ENCODE results near the gene PGM2L1. TPM values are rescaled to one million over a fixed set of nuclear protein-coding genes. Genes with fewer than 3 reads are reported as not detected.

Gene PGM2L1
- total RNA-seq, 3 donors from 2014 or later (not counting 1 experiment from before 2014, with no cell fraction given), result 4.4 to 8.0 (median 6.6) TPM

- Mint-ChIP-seq H3K36me3 (peaks cover 11% of the 10 kb centered on the region), H3K9me3 (peaks cover 5 to 10% of the 10 kb centered on the region in 2 donors), H3K4me1 (peaks cover 5 to 11% of the 10 kb centered on the region in 2 donors), H3K27me3 (ENCODE audit: low read depth in 2 of 2) (peaks cover 42 to 54% of the 10 kb centered on the region in 2 donors), H3K4me3 (no peak overlapping the region), H3K27ac (no peak overlapping the region)
- 91% methylated on average over 1 of the region's 1 CpG for WGBS (ENCODE audit: insufficient coverage)
- H3K36me3 ChIP-seq (ENCODE audit: control insufficient read depth, insufficient read depth, low read length), result no peaks in the 10 kb centered on the region
- H3K27ac ChIP-seq (ENCODE audit: low read length), result no peak overlapping the region
- peaks cover 18% of the 10 kb centered on the region for H3K27me3 ChIP-seq (ENCODE audit: control insufficient read depth, insufficient read depth, low read length)
- no peaks in the 10 kb centered on the region for H3K9me3 ChIP-seq (ENCODE audit: control insufficient read depth, insufficient read depth, low read length)
- ATAC-seq (no peak), DNase-seq (no peak)
- no peak overlapping the region for H3K4me3 ChIP-seq (ENCODE audit: low read length)
- intact Hi-C loops (cut with micrococcal nuclease), result no loop called here
- H3K4me1 ChIP-seq (ENCODE audit: control insufficient read depth, insufficient read depth, low read length), result peaks cover 6% of the 10 kb centered on the region
- TF ChIP-seq, protein P1, sequence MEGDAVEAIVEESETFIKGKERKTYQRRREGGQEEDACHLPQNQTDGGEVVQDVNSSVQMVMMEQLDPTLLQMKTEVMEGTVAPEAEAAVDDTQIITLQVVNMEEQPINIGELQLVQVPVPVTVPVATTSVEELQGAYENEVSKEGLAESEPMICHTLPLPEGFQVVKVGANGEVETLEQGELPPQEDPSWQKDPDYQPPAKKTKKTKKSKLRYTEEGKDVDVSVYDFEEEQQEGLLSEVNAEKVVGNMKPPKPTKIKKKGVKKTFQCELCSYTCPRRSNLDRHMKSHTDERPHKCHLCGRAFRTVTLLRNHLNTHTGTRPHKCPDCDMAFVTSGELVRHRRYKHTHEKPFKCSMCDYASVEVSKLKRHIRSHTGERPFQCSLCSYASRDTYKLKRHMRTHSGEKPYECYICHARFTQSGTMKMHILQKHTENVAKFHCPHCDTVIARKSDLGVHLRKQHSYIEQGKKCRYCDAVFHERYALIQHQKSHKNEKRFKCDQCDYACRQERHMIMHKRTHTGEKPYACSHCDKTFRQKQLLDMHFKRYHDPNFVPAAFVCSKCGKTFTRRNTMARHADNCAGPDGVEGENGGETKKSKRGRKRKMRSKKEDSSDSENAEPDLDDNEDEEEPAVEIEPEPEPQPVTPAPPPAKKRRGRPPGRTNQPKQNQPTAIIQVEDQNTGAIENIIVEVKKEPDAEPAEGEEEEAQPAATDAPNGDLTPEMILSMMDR (IDR thresholded peaks at IDR 0.05), result no peak
These were observed 85.9 kb downstream of the PGM2L1 start for GRCh38 chr11:74312326-74312725.

GRCh38 chr11:74311352-74311926 is 86.8 kb downstream of the PGM2L1 start, which contains the start of gene P4HA3:
TSS of gene P4HA3 (minus strand) at chr11:74311640. CDS start at chr11:74311611, 29 bp downstream.
- TF ChIP-seq, protein P1 (IDR thresholded peaks at IDR 0.05), result no peak
- peaks cover 38 to 45% of the 10 kb centered on the region in 2 donors for H3K27me3 Mint-ChIP-seq (ENCODE audit: low read depth in 2 of 2)
- H3K27ac ChIP-seq (ENCODE audit: low read length), result no peak within 1 kb of the TSS
- peaks cover 6% of the 10 kb centered on the region for H3K4me1 ChIP-seq (ENCODE audit: control insufficient read depth, insufficient read depth, low read length)
- no peak within 1 kb of the TSS for H3K27ac Mint-ChIP-seq
- H3K4me3 Mint-ChIP-seq, result peak within 1 kb of the TSS; percentile 72
- peaks cover 5 to 11% of the 10 kb centered on the region in 2 donors for H3K4me1 Mint-ChIP-seq
- H3K9me3 Mint-ChIP-seq, result peaks cover 2 to 3% of the 10 kb centered on the region in 2 donors
- H3K27me3 ChIP-seq (ENCODE audit: control insufficient read depth, insufficient read depth, low read length), result peaks cover 20% of the 10 kb centered on the region
- no peak within 1 kb of the TSS for H3K4me3 ChIP-seq (ENCODE audit: low read length)
- intact Hi-C loops (cut with micrococcal nuclease), result no loop called here
- peak; percentile 70 to 95 (median 83) for ATAC-seq
- DNase-seq, result peak in 1 of 2 donors; percentile 51
- H3K36me3 Mint-ChIP-seq, result peaks cover 2% of the 10 kb centered on the region
- H3K9me3 ChIP-seq (ENCODE audit: control insufficient read depth, insufficient read depth, low read length), result no peaks in the 10 kb centered on the region
- 7% methylated on average over 62 of the region's 62 CpGs for WGBS (ENCODE audit: insufficient coverage)
- H3K36me3 ChIP-seq (ENCODE audit: control insufficient read depth, insufficient read depth, low read length), result no peaks in the 10 kb centered on the region

- Mint-ChIP-seq H3K36me3 (no peaks in the 10 kb centered on the region), H3K4me1 (peaks cover 5 to 11% of the 10 kb centered on the region in 2 donors), H3K4me3 (peak overlapping the region; percentile 49), H3K9me3 (peaks cover 2% of the 10 kb centered on the region in 2 donors), H3K27ac (no peak overlapping the region), H3K27me3 (ENCODE audit: low read depth in 2 of 2) (peaks cover 42 to 47% of the 10 kb centered on the region in 2 donors)
- peaks cover 20% of the 10 kb centered on the region for H3K27me3 ChIP-seq (ENCODE audit: control insufficient read depth, insufficient read depth, low read length)
- H3K9me3 ChIP-seq (ENCODE audit: control insufficient read depth, insufficient read depth, low read length), result no peaks in the 10 kb centered on the region
- peaks cover 6% of the 10 kb centered on the region for H3K4me1 ChIP-seq (ENCODE audit: control insufficient read depth, insufficient read depth, low read length)
- no peak overlapping the region for H3K27ac ChIP-seq (ENCODE audit: low read length)
- no peak overlapping the region for H3K4me3 ChIP-seq (ENCODE audit: low read length)
- no peaks in the 10 kb centered on the region for H3K36me3 ChIP-seq (ENCODE audit: control insufficient read depth, insufficient read depth, low read length)
- ATAC-seq (no peak), DNase-seq (no peak)
- 83% methylated on average over 11 of the region's 11 CpGs for WGBS (ENCODE audit: insufficient coverage)
- TF ChIP-seq, protein P1 (IDR thresholded peaks at IDR 0.05), result no peak
- intact Hi-C loops (cut with micrococcal nuclease), result no loop called here
These were observed 87.4 kb downstream of the PGM2L1 start for GRCh38 chr11:74310857-74311256.

DNA sequence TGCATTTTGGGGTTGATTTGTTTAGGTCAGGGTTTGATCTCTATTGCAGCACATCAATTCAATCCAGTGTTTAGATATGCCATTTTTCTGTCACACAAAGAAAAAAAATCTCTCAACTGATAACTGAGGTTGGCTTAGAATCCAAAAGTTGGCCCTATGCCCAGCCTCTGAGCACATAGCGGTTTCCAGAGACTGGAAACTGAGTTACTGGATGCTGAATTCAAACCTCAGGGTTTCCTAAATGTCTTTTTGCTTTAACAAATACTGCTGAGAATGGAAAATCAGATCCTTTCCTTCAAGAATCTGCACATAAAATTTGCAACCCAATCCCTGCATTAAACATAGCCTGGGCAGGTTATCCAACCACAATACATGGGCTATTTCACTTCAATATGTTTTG is 90.8 kb downstream of the PGM2L1 start:
- no peaks in the 10 kb centered on the region for H3K36me3 ChIP-seq (ENCODE audit: control insufficient read depth, insufficient read depth, low read length)
- peaks cover 42 to 49% of the 10 kb centered on the region in 2 donors for H3K27me3 Mint-ChIP-seq (ENCODE audit: low read depth in 2 of 2)
- H3K36me3 Mint-ChIP-seq, result no peaks in the 10 kb centered on the region
- H3K4me1 ChIP-seq (ENCODE audit: control insufficient read depth, insufficient read depth, low read length), result peaks cover 6% of the 10 kb centered on the region
- no peak overlapping the region for H3K4me3 Mint-ChIP-seq
- TF ChIP-seq, protein P1 (IDR thresholded peaks at IDR 0.05), result no peak
- no peaks in the 10 kb centered on the region for H3K9me3 Mint-ChIP-seq
- no peaks in the 10 kb centered on the region for H3K9me3 ChIP-seq (ENCODE audit: control insufficient read depth, insufficient read depth, low read length)
- H3K27me3 ChIP-seq (ENCODE audit: control insufficient read depth, insufficient read depth, low read length), result peaks cover 18% of the 10 kb centered on the region
- H3K27ac Mint-ChIP-seq, result no peak overlapping the region
- intact Hi-C loops (cut with micrococcal nuclease), result no loop called here
- no peak overlapping the region for H3K27ac ChIP-seq (ENCODE audit: low read length)
- no peak overlapping the region for H3K4me3 ChIP-seq (ENCODE audit: low read length)
- WGBS (ENCODE audit: insufficient coverage), result 48% methylated on average over 1 of the region's 1 CpG
- DNase-seq (no peak), ATAC-seq (no peak)
- peaks cover 5 to 11% of the 10 kb centered on the region in 2 donors for H3K4me1 Mint-ChIP-seq

Data from natural killer cell (primary cell).